ENCODE measurements around the gene MIPEP. TPM values are rescaled to one million over a fixed set of nuclear protein-coding genes. Genes with fewer than 3 reads are reported as not detected.
"Not testable (repeated sequence)": the region's sequence is repeated elsewhere in the genome, so short reads cannot be mapped to it uniquely, and the experiment has no call there.

Gene MIPEP
- total and polyA plus RNA-seq, 9 donors = 7.7 to 11.7 (median 9.2) TPM

DNA sequence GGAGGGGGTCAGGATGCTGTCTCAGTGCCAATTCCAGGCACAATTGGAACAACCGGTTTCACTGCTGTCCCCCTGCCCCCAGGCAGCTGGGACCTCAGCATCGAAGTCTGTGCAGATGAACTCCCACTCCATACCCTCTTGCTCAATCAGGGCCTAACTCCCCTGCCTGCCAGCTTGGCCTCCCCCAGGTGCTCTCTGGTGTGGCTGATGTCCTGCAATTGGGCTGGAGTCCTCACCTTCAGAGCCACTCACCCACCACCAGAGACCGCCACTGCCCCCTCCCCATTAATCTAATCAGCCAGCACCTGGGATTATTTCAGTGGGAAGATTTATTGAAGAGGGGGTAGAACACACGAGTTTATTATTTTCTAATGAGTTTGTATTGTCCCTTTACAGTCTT is 118.8 kb downstream of the MIPEP start:
- H3K4me3 ChIP-seq (ENCODE audit: low read length) = no peak overlapping the region
- WGBS (ENCODE audit: insufficient coverage) = 78% methylated on average over 1 of the region's 4 CpGs
- DNase-seq = no peak
- no peaks in the 10 kb centered on the region for H3K9me3 ChIP-seq (replicated peaks; ENCODE audit: control insufficient read depth, low read depth, low read length)
- no peaks in the 10 kb centered on the region for H3K4me1 ChIP-seq (ENCODE audit: control insufficient read depth, insufficient read depth, low read length)
- H3K27me3 ChIP-seq (ENCODE audit: control insufficient read depth, insufficient read depth, low read length) = no peaks in the 10 kb centered on the region
- no peaks in the 10 kb centered on the region for H3K36me3 ChIP-seq (ENCODE audit: control insufficient read depth, insufficient read depth, low read length)
- no peak overlapping the region for H3K27ac ChIP-seq (ENCODE audit: low read length)

DNA sequence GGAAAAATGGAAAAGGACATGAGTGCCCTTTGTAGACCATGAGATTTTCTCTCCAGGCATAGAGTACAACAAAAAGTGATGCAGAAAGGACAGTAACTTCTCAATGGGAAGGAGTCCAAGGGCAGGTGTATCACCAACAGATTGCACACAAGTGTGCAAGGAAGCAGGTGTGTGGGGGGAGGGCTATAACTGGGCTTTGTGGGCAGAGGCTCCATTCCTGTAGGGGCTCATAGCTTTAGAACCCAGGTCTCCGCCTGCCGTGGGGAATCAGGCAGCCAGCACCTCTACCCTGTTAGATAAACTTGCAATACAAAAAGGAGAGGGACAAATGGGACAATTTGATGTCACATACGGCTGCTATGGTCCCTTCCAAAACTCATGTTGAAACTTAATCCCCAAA is 119.8 kb downstream of the MIPEP start:
- no peaks in the 10 kb centered on the region for H3K36me3 ChIP-seq (ENCODE audit: control insufficient read depth, insufficient read depth, low read length)
- H3K9me3 ChIP-seq (replicated peaks; ENCODE audit: control insufficient read depth, low read depth, low read length) = no peaks in the 10 kb centered on the region
- no peak overlapping the region for H3K27ac ChIP-seq (ENCODE audit: low read length)
- no peak overlapping the region for H3K4me3 ChIP-seq (ENCODE audit: low read length)
- DNase-seq = no peak
- H3K27me3 ChIP-seq (ENCODE audit: control insufficient read depth, insufficient read depth, low read length) = no peaks in the 10 kb centered on the region
- no CpG with 5 or more reads among the region's 3 CpGs for WGBS (ENCODE audit: insufficient coverage)
- H3K4me1 ChIP-seq (ENCODE audit: control insufficient read depth, insufficient read depth, low read length) = no peaks in the 10 kb centered on the region

DNA sequence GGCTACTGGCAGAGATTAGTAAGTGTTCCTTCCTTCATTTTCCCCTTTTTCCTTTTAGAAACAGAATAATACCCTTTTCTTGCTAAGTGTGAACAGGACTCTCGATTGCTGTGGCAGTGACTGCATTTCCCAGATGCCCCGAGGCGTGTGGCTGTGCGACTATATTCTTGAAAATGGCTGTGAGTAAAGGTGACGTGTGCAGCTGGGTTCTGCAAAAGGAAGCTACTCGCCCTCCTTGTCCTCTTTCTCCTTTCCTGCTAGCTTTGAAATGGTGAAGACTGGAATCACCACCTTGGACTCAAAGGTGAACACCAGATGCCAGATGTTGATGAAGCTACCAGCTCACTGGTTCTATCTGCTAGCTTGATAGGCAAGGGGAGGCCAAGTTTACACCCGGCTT is 121.4 kb downstream of the MIPEP start:
- no peaks in the 10 kb centered on the region for H3K27me3 ChIP-seq (ENCODE audit: control insufficient read depth, insufficient read depth, low read length)
- no peak overlapping the region for H3K4me3 ChIP-seq (ENCODE audit: low read length)
- no peak overlapping the region for H3K27ac ChIP-seq (ENCODE audit: low read length)
- DNase-seq = no peak
- H3K4me1 ChIP-seq (ENCODE audit: control insufficient read depth, insufficient read depth, low read length) = no peaks in the 10 kb centered on the region
- no peaks in the 10 kb centered on the region for H3K9me3 ChIP-seq (replicated peaks; ENCODE audit: control insufficient read depth, low read depth, low read length)
- WGBS (ENCODE audit: insufficient coverage) = no CpG with 5 or more reads among the region's 7 CpGs
- no peaks in the 10 kb centered on the region for H3K36me3 ChIP-seq (ENCODE audit: control insufficient read depth, insufficient read depth, low read length)

DNA sequence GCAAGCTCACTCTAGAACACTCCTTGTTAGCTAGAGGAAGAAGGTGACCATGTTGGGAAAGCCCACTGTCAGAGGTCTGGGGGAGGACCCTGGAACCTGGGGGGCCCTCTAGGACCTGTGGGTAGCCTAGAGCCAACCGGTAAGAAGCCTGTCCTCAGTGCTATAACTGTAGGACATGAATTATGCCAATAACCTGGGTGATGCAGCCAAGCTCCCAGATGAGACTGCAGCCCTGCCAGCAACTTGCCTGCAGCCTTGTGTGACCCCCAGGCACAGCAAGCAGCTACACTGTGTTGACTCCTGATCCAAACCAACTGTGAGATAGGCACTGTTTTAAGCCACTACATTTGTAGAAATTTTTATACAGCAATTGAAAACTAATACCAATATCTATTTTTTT is 122.3 kb downstream of the MIPEP start:
- H3K27me3 ChIP-seq (ENCODE audit: control insufficient read depth, insufficient read depth, low read length) = no peaks in the 10 kb centered on the region
- no peak overlapping the region for H3K4me3 ChIP-seq (ENCODE audit: low read length)
- no peaks in the 10 kb centered on the region for H3K4me1 ChIP-seq (ENCODE audit: control insufficient read depth, insufficient read depth, low read length)
- no peak for DNase-seq
- H3K9me3 ChIP-seq (replicated peaks; ENCODE audit: control insufficient read depth, low read depth, low read length) = no peaks in the 10 kb centered on the region
- 83% methylated on average over 1 of the region's 1 CpG for WGBS (ENCODE audit: insufficient coverage)
- H3K27ac ChIP-seq (ENCODE audit: low read length) = no peak overlapping the region
- H3K36me3 ChIP-seq (ENCODE audit: control insufficient read depth, insufficient read depth, low read length) = no peaks in the 10 kb centered on the region

DNA sequence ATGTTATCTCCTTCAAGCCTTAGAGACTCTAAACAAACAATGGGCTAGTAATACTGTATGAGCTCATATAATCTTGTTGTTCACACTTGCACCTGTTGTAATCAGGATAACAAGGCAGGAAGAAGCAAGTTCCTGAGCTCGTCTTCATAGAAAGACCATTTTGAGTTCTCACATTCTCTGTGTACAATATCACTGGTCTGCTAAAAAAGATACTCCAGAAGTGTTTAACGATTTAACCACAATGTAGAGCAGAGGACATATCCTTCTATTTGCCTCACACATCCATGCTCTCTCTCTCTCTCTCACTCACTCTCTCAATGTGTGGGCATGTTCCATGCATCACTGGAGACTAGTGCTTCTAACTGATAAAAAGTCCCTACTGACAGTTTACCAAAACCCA is 122.9 kb downstream of the MIPEP start:
- no peaks in the 10 kb centered on the region for H3K9me3 ChIP-seq (replicated peaks; ENCODE audit: control insufficient read depth, low read depth, low read length)
- no peak for DNase-seq
- H3K27ac ChIP-seq (ENCODE audit: low read length) = no peak overlapping the region
- no peaks in the 10 kb centered on the region for H3K4me1 ChIP-seq (ENCODE audit: control insufficient read depth, insufficient read depth, low read length)
- 100% methylated on average over 2 of the region's 2 CpGs for WGBS (ENCODE audit: insufficient coverage)
- no peak overlapping the region for H3K4me3 ChIP-seq (ENCODE audit: low read length)
- H3K36me3 ChIP-seq (ENCODE audit: control insufficient read depth, insufficient read depth, low read length) = no peaks in the 10 kb centered on the region
- no peaks in the 10 kb centered on the region for H3K27me3 ChIP-seq (ENCODE audit: control insufficient read depth, insufficient read depth, low read length)

DNA sequence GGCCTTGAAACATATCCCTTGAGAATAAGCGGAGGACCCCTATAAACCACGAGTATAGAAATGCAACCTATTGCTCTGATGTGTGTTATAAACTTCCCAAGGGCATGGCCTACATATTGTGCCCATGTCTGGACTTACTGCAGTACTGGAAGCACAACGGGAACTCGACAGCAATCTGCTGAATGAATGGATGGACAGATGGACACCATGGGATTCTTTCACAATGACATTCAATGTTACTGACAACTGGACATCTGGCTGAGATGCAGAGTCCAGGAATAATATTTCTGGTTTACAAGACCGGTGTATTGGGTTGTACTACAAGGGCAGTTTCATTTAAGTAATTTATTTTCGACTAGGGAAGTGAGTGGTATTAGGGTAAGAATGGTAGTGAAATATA is 123.7 kb downstream of the MIPEP start:
- 100% methylated on average over 3 of the region's 6 CpGs for WGBS (ENCODE audit: insufficient coverage)
- Histone ChIP-seq H3K9me3 (replicated peaks; ENCODE audit: control insufficient read depth, low read depth, low read length) (no peaks in the 10 kb centered on the region), H3K36me3 (ENCODE audit: control insufficient read depth, insufficient read depth, low read length) (no peaks in the 10 kb centered on the region), H3K4me1 (ENCODE audit: control insufficient read depth, insufficient read depth, low read length) (no peaks in the 10 kb centered on the region), H3K27me3 (ENCODE audit: control insufficient read depth, insufficient read depth, low read length) (no peaks in the 10 kb centered on the region), H3K27ac (ENCODE audit: low read length) (no peak overlapping the region), H3K4me3 (ENCODE audit: low read length) (no peak overlapping the region)
- DNase-seq = no peak

DNA sequence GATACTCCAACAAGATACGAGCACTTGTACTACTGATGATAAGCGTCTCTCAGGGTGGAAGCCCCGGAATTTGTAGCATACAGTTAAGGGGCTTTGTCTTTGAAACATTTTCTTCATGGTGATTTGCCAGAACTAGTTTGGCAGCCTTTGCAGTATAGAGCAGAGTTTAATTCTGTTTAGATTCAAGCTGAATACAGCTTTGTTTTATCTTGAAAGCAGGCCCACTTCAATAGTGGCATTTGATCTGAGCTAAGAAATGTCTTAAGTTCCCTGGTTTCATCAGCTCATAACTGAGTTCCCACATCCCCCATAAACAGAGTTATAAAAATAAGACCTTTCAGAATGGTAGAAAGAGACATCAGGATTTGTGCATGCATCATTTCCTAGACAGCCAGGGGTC is 125.9 kb downstream of the MIPEP start:
- WGBS (ENCODE audit: insufficient coverage) = 40% methylated on average over 1 of the region's 3 CpGs
- H3K27ac ChIP-seq (ENCODE audit: low read length) = no peak overlapping the region
- no peaks in the 10 kb centered on the region for H3K4me1 ChIP-seq (ENCODE audit: control insufficient read depth, insufficient read depth, low read length)
- peaks cover 4% of the 10 kb centered on the region for H3K36me3 ChIP-seq (ENCODE audit: control insufficient read depth, insufficient read depth, low read length)
- DNase-seq = peak; percentile 38
- H3K27me3 ChIP-seq (ENCODE audit: control insufficient read depth, insufficient read depth, low read length) = no peaks in the 10 kb centered on the region
- H3K4me3 ChIP-seq (ENCODE audit: low read length) = no peak overlapping the region
- no peaks in the 10 kb centered on the region for H3K9me3 ChIP-seq (replicated peaks; ENCODE audit: control insufficient read depth, low read depth, low read length)

DNA sequence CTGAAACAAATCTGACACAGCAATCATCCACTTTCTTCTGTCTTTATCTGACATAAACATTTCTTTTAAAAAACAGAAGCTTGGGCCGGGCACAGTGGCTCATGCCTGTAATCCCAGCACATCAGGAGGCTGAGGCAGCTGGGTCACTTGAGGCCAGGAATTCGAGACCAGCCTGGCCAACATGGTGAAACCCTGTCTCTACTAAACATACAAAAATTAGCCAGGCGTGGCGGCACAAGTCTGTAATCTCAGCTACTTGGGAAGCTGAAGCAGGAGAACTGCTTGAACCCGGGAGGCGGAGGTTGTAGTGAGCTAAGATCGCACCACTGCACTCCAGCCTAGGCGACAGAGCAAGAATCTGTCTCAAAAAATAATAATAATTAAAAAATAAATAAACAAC is 127.4 kb downstream of the MIPEP start:
- not testable (repeated sequence) for H3K9me3 ChIP-seq (replicated peaks; ENCODE audit: control insufficient read depth, low read depth, low read length); H3K4me1 ChIP-seq (ENCODE audit: control insufficient read depth, insufficient read depth, low read length); H3K27ac ChIP-seq (ENCODE audit: low read length); H3K4me3 ChIP-seq (ENCODE audit: low read length); H3K36me3 ChIP-seq (ENCODE audit: control insufficient read depth, insufficient read depth, low read length); H3K27me3 ChIP-seq (ENCODE audit: control insufficient read depth, insufficient read depth, low read length); DNase-seq
- WGBS (ENCODE audit: insufficient coverage) = 79% methylated on average over 4 of the region's 8 CpGs

DNA sequence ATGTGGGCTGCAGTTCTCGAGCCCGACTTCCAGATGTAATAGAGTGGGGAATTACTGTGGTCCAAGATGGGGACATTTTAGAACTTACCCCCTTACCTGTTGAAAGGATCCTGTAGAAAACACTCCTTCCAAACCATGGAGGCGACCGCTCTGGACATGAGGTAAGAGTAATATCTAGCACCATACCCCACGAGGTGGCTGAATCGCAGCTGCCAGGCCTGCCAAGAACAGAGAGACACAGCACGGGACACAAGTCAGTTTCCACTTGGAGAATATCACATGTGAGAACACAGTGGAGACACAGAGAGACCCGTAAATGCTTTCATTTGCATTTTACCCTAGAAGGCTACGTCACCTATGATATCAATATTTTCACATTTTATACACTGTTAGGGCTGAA is 129.2 kb downstream of the MIPEP start:
- H3K9me3 ChIP-seq (replicated peaks; ENCODE audit: control insufficient read depth, low read depth, low read length) = no peaks in the 10 kb centered on the region
- no peak overlapping the region for H3K4me3 ChIP-seq (ENCODE audit: low read length)
- H3K36me3 ChIP-seq (ENCODE audit: control insufficient read depth, insufficient read depth, low read length) = peaks cover 4% of the 10 kb centered on the region
- no peaks in the 10 kb centered on the region for H3K27me3 ChIP-seq (ENCODE audit: control insufficient read depth, insufficient read depth, low read length)
- H3K4me1 ChIP-seq (ENCODE audit: control insufficient read depth, insufficient read depth, low read length) = no peaks in the 10 kb centered on the region
- DNase-seq = no peak
- WGBS (ENCODE audit: insufficient coverage) = 89% methylated on average over 6 of the region's 9 CpGs
- no peak overlapping the region for H3K27ac ChIP-seq (ENCODE audit: low read length)

DNA sequence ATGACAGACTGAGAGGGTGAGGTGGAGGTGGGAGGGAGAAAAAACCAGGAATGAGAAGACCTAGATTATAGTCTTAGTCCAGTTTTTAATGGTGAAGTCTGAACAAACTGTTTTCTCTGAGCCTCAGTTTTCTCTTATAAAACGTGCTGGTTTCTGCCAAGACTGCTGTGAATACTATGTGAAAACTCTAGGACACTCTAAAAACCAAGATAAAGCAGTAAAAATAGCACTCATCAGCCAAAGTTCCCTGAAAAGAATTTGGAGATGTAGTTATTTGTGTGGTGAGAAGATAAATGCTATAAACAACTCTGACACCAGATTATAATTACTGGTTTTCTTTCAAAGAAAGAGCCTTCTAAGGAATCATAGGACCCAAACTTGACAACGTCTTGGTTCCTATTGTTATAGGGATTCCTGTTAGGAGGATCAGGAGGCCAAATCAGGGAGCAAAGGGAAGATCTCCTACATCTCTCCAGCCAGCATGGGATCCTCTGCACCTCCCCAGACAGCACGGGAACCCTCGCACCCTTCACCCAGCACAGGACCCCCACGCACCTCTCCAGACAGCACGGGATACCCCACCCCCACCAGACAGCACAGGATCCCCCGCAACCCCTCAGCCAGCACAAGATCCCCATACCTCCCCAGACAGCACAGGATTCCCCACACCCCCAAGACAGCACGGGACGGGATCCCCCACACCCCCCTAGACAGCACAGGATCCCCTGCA is 130.2 kb downstream of the MIPEP start:
- peak; percentile 21 for DNase-seq
- H3K4me3 ChIP-seq (ENCODE audit: low read length) = no peak overlapping the region
- WGBS (ENCODE audit: insufficient coverage) = 87% methylated on average over 4 of the region's 9 CpGs
- peaks cover 4% of the 10 kb centered on the region for H3K36me3 ChIP-seq (ENCODE audit: control insufficient read depth, insufficient read depth, low read length)
- no peaks in the 10 kb centered on the region for H3K9me3 ChIP-seq (replicated peaks; ENCODE audit: control insufficient read depth, low read depth, low read length)
- no peaks in the 10 kb centered on the region for H3K27me3 ChIP-seq (ENCODE audit: control insufficient read depth, insufficient read depth, low read length)
- H3K27ac ChIP-seq (ENCODE audit: low read length) = no peak overlapping the region
- no peaks in the 10 kb centered on the region for H3K4me1 ChIP-seq (ENCODE audit: control insufficient read depth, insufficient read depth, low read length)

DNA sequence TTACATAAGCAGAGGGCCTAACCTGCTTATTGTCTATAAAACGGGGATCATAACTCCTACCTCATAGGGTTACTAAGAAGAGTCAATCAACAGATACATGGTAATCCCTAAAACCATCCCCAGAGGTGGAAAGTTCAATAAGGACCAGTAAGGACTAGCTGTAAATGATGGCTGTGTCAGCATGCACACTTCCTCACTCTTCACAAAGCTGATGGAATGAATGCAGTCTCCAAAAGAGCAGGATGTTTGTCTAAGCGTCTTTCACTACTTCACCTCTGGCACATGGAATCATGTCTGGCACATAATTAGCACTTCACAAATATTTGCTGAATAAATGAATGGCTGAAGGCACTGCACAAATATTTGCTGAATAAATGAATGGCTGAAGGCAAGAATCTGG is 134.2 kb downstream of the MIPEP start:
- no CpG with 5 or more reads among the region's 2 CpGs for WGBS (ENCODE audit: insufficient coverage)
- DNase-seq = no peak
- H3K27ac ChIP-seq (ENCODE audit: low read length) = no peak overlapping the region
- no peaks in the 10 kb centered on the region for H3K27me3 ChIP-seq (ENCODE audit: control insufficient read depth, insufficient read depth, low read length)
- peaks cover 4% of the 10 kb centered on the region for H3K36me3 ChIP-seq (ENCODE audit: control insufficient read depth, insufficient read depth, low read length)
- no peaks in the 10 kb centered on the region for H3K4me1 ChIP-seq (ENCODE audit: control insufficient read depth, insufficient read depth, low read length)
- no peaks in the 10 kb centered on the region for H3K9me3 ChIP-seq (replicated peaks; ENCODE audit: control insufficient read depth, low read depth, low read length)
- no peak overlapping the region for H3K4me3 ChIP-seq (ENCODE audit: low read length)
